MCF 10A (cell line): ENCODE measurements around the gene MINAR2. TPM values are rescaled to one million over a fixed set of nuclear protein-coding genes. Genes with fewer than 3 reads are reported as not detected.

Source experiments
- BruUV-seq: library from RNA; stranded (reverse); fragments of 400-500 nt; replicated peaks from 2 replicates; lab custom pipeline; 2021; lab: Mats Ljungman, UMichigan
- CTCF ChIA-PET: fragments of 300-600 bp; sonication (Branson Sonifier 250); formaldehyde crosslinking; extraction: SDS; loops from one replicate; lab custom pipeline; 2021; ENCODE audit warnings: antibody characterized with exemption, inconsistent platforms; lab: Yijun Ruan, JAX
- POLR2A ChIA-PET: fragments of 300-600, 350-650 bp; sonication (Branson Sonifier 250); formaldehyde crosslinking; extraction: SDS; loops from one replicate; lab custom pipeline; 2020; ENCODE audit warnings: antibody characterized with exemption, inconsistent platforms; lab: Yijun Ruan, JAX
- DNase-seq: peaks from one replicate; pipeline ENCODE4 v3.0.0-alpha.2; 2018; ENCODE audit not compliant: unreplicated experiment
- H3K27ac Mint-ChIP-seq: one replicate; pipeline ENCODE4 v1.8.0; 2022; ENCODE audit warnings: mild to moderate bottlenecking, low read depth, mixed read lengths; ENCODE audit not compliant: unreplicated experiment
- H3K27me3 Mint-ChIP-seq: one replicate; pipeline ENCODE4 v1.8.0; 2022; ENCODE audit warnings: mixed read lengths; ENCODE audit not compliant: insufficient read depth, unreplicated experiment
- H3K36me3 Mint-ChIP-seq: one replicate; pipeline ENCODE4 v1.8.0; 2022; ENCODE audit warnings: mild to moderate bottlenecking, moderate library complexity, mixed read lengths; ENCODE audit not compliant: insufficient read depth, unreplicated experiment
- H3K4me1 Mint-ChIP-seq: one replicate; pipeline ENCODE4 v1.8.0; 2022; ENCODE audit warnings: mixed read lengths; ENCODE audit not compliant: insufficient read depth, unreplicated experiment
- H3K4me3 Mint-ChIP-seq: one replicate; pipeline ENCODE4 v1.8.0; 2022; ENCODE audit warnings: mild to moderate bottlenecking, moderate library complexity, mixed read lengths; ENCODE audit not compliant: unreplicated experiment
- H3K9me3 Mint-ChIP-seq: one replicate; pipeline ENCODE4 v1.8.0; 2022; ENCODE audit warnings: mixed read lengths; ENCODE audit not compliant: unreplicated experiment
- CTCF ChIP-seq: fragments of 200-600 bp; IDR thresholded peaks from one replicate; pipeline ENCODE4 v1.8.0; 2022; ENCODE audit warnings: antibody characterized with exemption, mild to moderate bottlenecking; ENCODE audit not compliant: unreplicated experiment
- intact Hi-C: fragments of 100-400 bp; cut with micrococcal nuclease; formaldehyde crosslinking; loops from 2 replicates; pipeline ENCODE4 v1.14.1; 2022
- total RNA-seq: library from RNA; stranded (reverse); gene quantifications from 2 replicates; pipeline ENCODE4 v1.2.3, GENCODE V29; 2022

The MINAR2 gene
- total RNA-seq, 1 experiment from 2014 or later = not detected

DNA sequence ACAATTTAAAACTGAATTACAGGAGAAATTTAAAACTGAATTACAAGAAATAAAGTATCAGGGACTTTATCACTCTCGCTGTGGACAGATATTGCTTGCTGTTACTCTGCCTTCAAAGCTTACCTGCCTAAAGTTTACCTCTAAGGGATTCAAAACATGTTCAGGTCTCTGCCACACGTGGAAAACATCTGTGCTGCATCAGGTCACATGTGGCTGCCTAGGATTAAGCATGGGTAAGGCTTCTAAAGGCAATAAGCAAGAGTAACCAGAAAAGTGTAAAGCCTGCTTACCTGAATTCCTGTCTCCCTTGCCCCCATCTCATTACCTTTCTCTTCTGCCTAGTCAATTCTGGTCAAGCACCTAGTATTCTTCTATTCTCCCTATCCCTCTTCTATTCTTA, 18.9 kb downstream of the MINAR2 start:
- Mint-ChIP-seq H3K4me3 (no peak overlapping the region), H3K27ac (no peak overlapping the region), H3K4me1 (peaks cover 5% of the 10 kb centered on the region), H3K36me3 (no peaks in the 10 kb centered on the region), H3K9me3 (no peaks in the 10 kb centered on the region), H3K27me3 (no peaks in the 10 kb centered on the region)
- no peak for TF ChIP-seq CTCF
- no peak for DNase-seq
- BruUV-seq = no TSS peak
- POLR2A ChIA-PET = interaction anchor here (0.6 to 0.9 kb wide), 2 partner anchors 322 to 367 kb away, joined by 3 read pairs; no protein-coding TSS in a partner anchor
- CTCF ChIA-PET = interaction anchor here (0.6 to 19.5 kb wide), 21 partner anchors 9 to 932 kb away, joined by 3 to 931 read pairs (median 4); no protein-coding TSS in a partner anchor
- intact Hi-C loops = loop anchor here (5.0 kb wide), 1 partner anchor 1554 kb away; no protein-coding TSS in a partner anchor

- intact Hi-C loops = loop anchor here (1.0 to 5.0 kb wide), 7 partner anchors 104 to 1556 kb away; no protein-coding TSS in a partner anchor
- BruUV-seq = no TSS peak
- TF ChIP-seq CTCF = peak; percentile 99
- no peaks in the 10 kb centered on the region for H3K36me3 Mint-ChIP-seq
- peaks cover 5% of the 10 kb centered on the region for H3K4me1 Mint-ChIP-seq
- POLR2A ChIA-PET = no interaction called here
- H3K9me3 Mint-ChIP-seq = no peaks in the 10 kb centered on the region
- H3K27me3 Mint-ChIP-seq = no peaks in the 10 kb centered on the region
- H3K4me3 Mint-ChIP-seq = no peak overlapping the region
- DNase-seq = peak; percentile 97
- no peak overlapping the region for H3K27ac Mint-ChIP-seq
- CTCF ChIA-PET = interaction anchor here (0.6 to 19.5 kb wide), 98 partner anchors 7 to 1554 kb away, joined by 3 to 931 read pairs (median 4); partner anchors contain the start of gene ISOC1
Observed at GRCh38 chr5:129767927-129768380, 20.1 kb downstream of the MINAR2 start.

DNA sequence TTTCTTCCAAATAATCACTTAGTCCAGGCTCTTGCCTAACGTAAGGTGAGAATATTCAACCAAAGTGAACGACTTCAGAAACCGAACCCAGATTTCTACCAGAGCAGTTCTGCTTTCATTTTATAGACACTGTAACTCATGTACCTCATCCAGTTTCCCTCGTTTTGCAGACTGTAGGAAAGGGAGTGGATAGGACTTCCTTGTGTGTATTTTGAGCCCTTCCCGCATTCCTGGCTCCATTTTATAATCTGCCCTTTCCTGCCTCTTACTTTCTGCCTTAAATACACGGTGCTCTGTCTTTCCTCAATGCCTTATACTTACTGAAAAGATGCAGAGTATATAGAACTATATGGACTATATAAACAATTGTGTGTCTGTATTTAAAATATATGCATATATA, 20.8 kb downstream of the MINAR2 start:
- H3K9me3 Mint-ChIP-seq = no peaks in the 10 kb centered on the region
- H3K27me3 Mint-ChIP-seq = no peaks in the 10 kb centered on the region
- BruUV-seq = no TSS peak
- no peak for DNase-seq
- ChIA-PET POLR2A (interaction anchor here (0.7 kb wide), 1 partner anchor 52 kb away, joined by 3 read pairs; no protein-coding TSS in a partner anchor), CTCF (interaction anchor here (0.6 to 19.5 kb wide), 84 partner anchors 8 to 1554 kb away, joined by 3 to 931 read pairs (median 4); partner anchors contain the start of gene ISOC1)
- no peaks in the 10 kb centered on the region for H3K36me3 Mint-ChIP-seq
- H3K27ac Mint-ChIP-seq = no peak overlapping the region
- H3K4me3 Mint-ChIP-seq = no peak overlapping the region
- no peak for TF ChIP-seq CTCF
- intact Hi-C loops = loop anchor here (1.0 to 5.0 kb wide), 7 partner anchors 104 to 1556 kb away; no protein-coding TSS in a partner anchor
- H3K4me1 Mint-ChIP-seq = peaks cover 5% of the 10 kb centered on the region

DNA sequence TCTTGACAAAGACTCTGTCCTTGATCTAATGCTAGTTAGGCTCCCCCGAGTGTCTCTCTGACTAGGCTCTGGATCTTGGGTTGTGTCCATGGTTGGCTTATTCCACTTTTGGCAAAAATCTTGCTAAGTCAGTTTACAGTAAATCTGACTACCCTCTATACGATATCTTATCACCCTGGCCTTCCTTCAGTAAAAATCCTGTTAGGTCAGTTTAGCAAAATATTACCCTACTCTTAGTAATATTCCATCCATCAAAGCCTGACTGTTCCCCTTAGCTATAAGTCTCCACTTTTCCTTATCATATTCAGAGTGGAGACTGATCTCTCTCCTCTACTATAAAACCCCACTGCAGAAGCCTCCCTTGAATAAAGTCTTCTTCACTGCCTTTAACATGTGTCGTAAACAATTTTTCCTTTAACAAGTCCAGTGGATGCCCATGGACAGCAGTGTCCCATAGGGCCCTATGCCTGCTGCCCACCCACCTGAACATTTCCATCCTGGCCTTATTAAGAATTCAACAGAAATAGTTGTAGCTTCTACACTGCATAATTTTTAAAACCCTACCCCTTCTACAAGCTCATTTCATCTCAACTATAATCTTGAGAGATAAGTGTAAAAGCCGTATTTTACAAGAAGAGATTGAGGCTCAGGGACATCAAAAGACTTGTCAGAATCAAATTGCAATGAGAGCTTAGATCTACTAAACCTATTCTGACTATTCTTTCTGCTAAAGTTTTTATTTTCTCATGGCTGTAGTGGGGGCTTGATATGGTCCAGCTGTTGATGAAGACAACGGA, 22.3 kb downstream of the MINAR2 start:
- Mint-ChIP-seq H3K9me3 (no peaks in the 10 kb centered on the region), H3K27ac (no peak overlapping the region), H3K4me1 (peaks cover 5% of the 10 kb centered on the region), H3K36me3 (no peaks in the 10 kb centered on the region), H3K4me3 (no peak overlapping the region), H3K27me3 (no peaks in the 10 kb centered on the region)
- no peak for TF ChIP-seq CTCF
- ChIA-PET CTCF (interaction anchor here (0.6 to 19.5 kb wide), 75 partner anchors 9 to 1562 kb away, joined by 3 to 931 read pairs (median 5); partner anchors contain the start of gene MINAR2), POLR2A (interaction anchor here (2.3 to 6.2 kb wide), 2 partner anchors 79 to 84 kb away, joined by 10 to 78 read pairs; no protein-coding TSS in a partner anchor)
- no TSS peak for BruUV-seq
- intact Hi-C loops = loop anchor here (2.0 to 5.0 kb wide), 4 partner anchors 307 to 1647 kb away; no protein-coding TSS in a partner anchor
- no peak for DNase-seq
